ENCODE results near the gene XRCC3. TPM values are rescaled to one million over a fixed set of nuclear protein-coding genes. Genes with fewer than 3 reads are reported as not detected.

XRCC3 gene
- total RNA-seq, 1 experiment from 2014 or later: 61.3 TPM

DNA sequence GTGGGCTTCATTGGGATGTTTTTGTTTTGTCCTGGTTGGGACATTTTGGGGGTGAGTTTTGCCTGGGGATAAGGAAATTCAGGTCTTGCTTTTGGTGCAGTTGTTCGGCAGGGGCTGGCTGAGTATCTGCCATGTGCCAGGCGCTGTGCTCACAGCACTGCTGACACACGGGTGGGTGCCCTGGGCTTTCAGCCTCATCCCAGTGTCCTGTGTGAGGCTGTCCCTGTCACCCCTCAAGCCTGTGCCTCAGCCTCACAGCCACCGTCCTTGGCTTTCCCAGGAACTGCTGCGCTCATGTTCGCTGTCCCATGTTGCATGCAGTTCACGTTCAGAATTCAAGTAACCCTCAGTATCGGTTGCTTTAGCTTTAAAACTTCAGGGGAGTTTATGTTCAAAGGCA is 24.9 kb downstream of the XRCC3 start:
- no TSS peak for BruUV-seq (replicated peaks)
- H3K9ac ChIP-seq (ENCODE audit: low read length): no peak overlapping the region
- DNase-seq (no peak), ATAC-seq (no peak)
- H3K4me2 ChIP-seq (ENCODE audit: low read length): no peak overlapping the region
- H2AFZ ChIP-seq (ENCODE audit: low read length): no peak overlapping the region
- H3K4me1 ChIP-seq (ENCODE audit: insufficient read depth, low read length): peaks cover 23% of the 10 kb centered on the region
- no peaks in the 10 kb centered on the region for H3K9me3 ChIP-seq (ENCODE audit: low read length)
- H3K9me2 ChIP-seq (replicated peaks; ENCODE audit: low read length): no peaks in the 10 kb centered on the region
- H3K27me3 ChIP-seq (ENCODE audit: low read length): no peaks in the 10 kb centered on the region
- H3K36me3 ChIP-seq (ENCODE audit: low read depth, low read length): peaks cover 35% of the 10 kb centered on the region
- TF ChIP-seq, protein P1, sequence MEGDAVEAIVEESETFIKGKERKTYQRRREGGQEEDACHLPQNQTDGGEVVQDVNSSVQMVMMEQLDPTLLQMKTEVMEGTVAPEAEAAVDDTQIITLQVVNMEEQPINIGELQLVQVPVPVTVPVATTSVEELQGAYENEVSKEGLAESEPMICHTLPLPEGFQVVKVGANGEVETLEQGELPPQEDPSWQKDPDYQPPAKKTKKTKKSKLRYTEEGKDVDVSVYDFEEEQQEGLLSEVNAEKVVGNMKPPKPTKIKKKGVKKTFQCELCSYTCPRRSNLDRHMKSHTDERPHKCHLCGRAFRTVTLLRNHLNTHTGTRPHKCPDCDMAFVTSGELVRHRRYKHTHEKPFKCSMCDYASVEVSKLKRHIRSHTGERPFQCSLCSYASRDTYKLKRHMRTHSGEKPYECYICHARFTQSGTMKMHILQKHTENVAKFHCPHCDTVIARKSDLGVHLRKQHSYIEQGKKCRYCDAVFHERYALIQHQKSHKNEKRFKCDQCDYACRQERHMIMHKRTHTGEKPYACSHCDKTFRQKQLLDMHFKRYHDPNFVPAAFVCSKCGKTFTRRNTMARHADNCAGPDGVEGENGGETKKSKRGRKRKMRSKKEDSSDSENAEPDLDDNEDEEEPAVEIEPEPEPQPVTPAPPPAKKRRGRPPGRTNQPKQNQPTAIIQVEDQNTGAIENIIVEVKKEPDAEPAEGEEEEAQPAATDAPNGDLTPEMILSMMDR (conservative IDR thresholded peaks at IDR 0.05; ENCODE audit: low read depth, low read length): no peak
- TF ChIP-seq EZH2phosphoT487 (IDR thresholded peaks at IDR 0.05; ENCODE audit: borderline replicate concordance, low read length): no peak
- TF ChIP-seq EZH2 (IDR thresholded peaks at IDR 0.05; ENCODE audit: low read length, unreplicated experiment): no peak
- no peaks in the 10 kb centered on the region; the same call in 1 of the 2 replicates for H3K79me2 ChIP-seq (ENCODE audit: low read length)
- H4K20me1 ChIP-seq (ENCODE audit: low read length): 0 out of 2 replicates have a peak, but pooled peaks cover 4% of the 10 kb centered on the region
- intact Hi-C loops (cut with micrococcal nuclease): no loop called here
- no peak overlapping the region for H3K4me3 ChIP-seq (ENCODE audit: low read length)
- no peak overlapping the region for H3K27ac ChIP-seq (ENCODE audit: low read length)
- CTCF ChIA-PET: no interaction called here
- POLR2A ChIA-PET (ENCODE audit: unreplicated experiment): no interaction called here
- H3F3A ChIP-seq (ENCODE audit: low read length, unreplicated experiment): peaks cover 4% of the 10 kb centered on the region

DNA sequence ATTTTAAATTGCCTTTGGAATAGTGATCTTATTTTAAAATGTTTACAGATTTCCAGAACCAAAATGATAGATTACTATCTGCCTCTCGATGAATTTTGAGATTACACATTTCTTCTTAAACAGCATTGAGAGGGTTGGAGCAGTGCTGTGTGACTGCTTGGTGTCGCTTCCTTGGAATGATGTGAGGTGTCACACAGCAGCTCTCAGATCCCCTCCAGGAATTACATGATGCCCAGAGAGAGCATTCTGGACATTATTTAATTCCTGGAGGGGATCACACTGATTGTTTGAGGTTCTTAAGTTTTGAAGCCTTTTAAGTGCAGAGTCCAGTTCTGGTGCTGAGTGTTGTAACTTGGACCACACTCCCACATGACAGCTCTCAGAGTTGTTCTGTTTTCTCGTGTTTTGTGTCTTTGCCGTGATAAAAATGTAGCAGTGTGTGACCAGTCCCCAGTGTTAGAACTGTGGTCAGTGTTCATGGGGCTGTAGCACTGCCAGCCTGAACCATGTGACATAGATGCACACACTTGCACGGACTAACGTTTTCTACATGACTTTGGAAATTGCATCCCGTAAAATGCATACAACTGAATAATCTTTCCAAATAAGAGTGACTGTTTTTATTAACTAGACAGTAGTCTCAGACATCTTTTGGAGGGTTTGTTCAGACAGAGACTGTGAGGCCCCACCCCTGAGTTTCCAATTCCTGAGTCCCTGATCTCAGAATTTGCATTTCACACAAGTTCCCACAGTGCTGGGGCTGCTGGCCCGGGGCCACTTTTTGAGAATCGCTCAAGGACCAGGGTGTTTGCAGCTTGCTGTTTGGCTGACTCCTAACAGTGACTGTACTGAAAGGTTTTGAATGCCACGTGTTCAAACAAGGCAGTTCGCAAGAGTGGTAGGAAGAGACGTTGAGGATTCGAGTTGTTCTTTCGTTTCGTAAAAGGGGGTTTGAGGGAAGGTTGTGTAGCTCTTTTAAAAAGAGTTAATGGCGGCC is 26.0 kb downstream of the XRCC3 start:
- TF ChIP-seq EZH2 (IDR thresholded peaks at IDR 0.05; ENCODE audit: low read length, unreplicated experiment): no peak
- TF ChIP-seq, protein P1 (conservative IDR thresholded peaks at IDR 0.05; ENCODE audit: low read depth, low read length): no peak
- no peak for TF ChIP-seq EZH2phosphoT487 (IDR thresholded peaks at IDR 0.05; ENCODE audit: borderline replicate concordance, low read length)
- CTCF ChIA-PET: no interaction called here
- Histone ChIP-seq H3K4me2 (ENCODE audit: low read length) (no peak overlapping the region), H3K9me2 (replicated peaks; ENCODE audit: low read length) (no peaks in the 10 kb centered on the region), H3K27me3 (ENCODE audit: low read length) (no peaks in the 10 kb centered on the region), H4K20me1 (ENCODE audit: low read length) (0 out of 2 replicates have a peak, but pooled peaks cover 4% of the 10 kb centered on the region), H3K36me3 (ENCODE audit: low read depth, low read length) (peaks cover 39% of the 10 kb centered on the region), H2AFZ (ENCODE audit: low read length) (no peak overlapping the region), H3K9ac (ENCODE audit: low read length) (no peak overlapping the region), H3K4me3 (ENCODE audit: low read length) (no peak overlapping the region), H3K27ac (ENCODE audit: low read length) (no peak overlapping the region), H3K4me1 (ENCODE audit: insufficient read depth, low read length) (peaks cover 23% of the 10 kb centered on the region), H3K79me2 (ENCODE audit: low read length) (no peaks in the 10 kb centered on the region; the same call in 1 of the 2 replicates), H3K9me3 (ENCODE audit: low read length) (no peaks in the 10 kb centered on the region), H3F3A (ENCODE audit: low read length, unreplicated experiment) (peaks cover 4% of the 10 kb centered on the region)
- BruUV-seq (replicated peaks): no TSS peak
- POLR2A ChIA-PET (ENCODE audit: unreplicated experiment): no interaction called here
- DNase-seq: no peak
- no peak for ATAC-seq
- intact Hi-C loops (cut with micrococcal nuclease): no loop called here

DNA sequence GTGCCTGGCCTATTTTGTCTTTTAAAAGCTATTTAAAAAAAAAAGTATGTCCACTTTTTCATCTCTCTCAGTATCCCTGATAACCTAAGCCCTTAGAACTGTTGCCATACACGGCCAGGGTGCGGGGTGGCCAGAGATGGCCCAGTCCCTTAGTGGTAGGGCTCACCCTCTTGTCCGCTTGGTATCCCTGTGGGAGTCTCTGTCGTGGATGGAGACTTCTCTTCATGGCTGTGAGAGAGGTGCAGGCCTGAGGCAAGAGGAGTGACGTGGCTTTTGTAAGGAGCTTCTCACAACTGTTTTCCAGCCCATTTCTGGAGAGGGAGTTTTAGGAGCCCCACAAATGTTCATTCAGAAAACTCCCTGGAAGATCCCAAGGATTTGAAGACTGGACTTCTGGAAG is 26.8 kb downstream of the XRCC3 start:
- BruUV-seq (replicated peaks): no TSS peak
- intact Hi-C loops (cut with micrococcal nuclease): no loop called here
- Histone ChIP-seq H3K9ac (ENCODE audit: low read length) (no peak overlapping the region), H3K4me3 (ENCODE audit: low read length) (no peak overlapping the region), H3K27me3 (ENCODE audit: low read length) (no peaks in the 10 kb centered on the region), H3K4me2 (ENCODE audit: low read length) (no peak overlapping the region), H3F3A (ENCODE audit: low read length, unreplicated experiment) (peaks cover 4% of the 10 kb centered on the region), H3K9me3 (ENCODE audit: low read length) (no peaks in the 10 kb centered on the region), H3K36me3 (ENCODE audit: low read depth, low read length) (peaks cover 40% of the 10 kb centered on the region), H2AFZ (ENCODE audit: low read length) (no peak overlapping the region), H3K9me2 (replicated peaks; ENCODE audit: low read length) (no peaks in the 10 kb centered on the region), H3K27ac (ENCODE audit: low read length) (no peak overlapping the region), H3K79me2 (ENCODE audit: low read length) (no peaks in the 10 kb centered on the region; the same call in 1 of the 2 replicates), H3K4me1 (ENCODE audit: insufficient read depth, low read length) (peaks cover 16% of the 10 kb centered on the region), H4K20me1 (ENCODE audit: low read length) (0 out of 2 replicates have a peak, but pooled peaks cover 4% of the 10 kb centered on the region)
- no peak for DNase-seq
- TF ChIP-seq, protein P1 (conservative IDR thresholded peaks at IDR 0.05; ENCODE audit: low read depth, low read length): no peak
- TF ChIP-seq EZH2phosphoT487 (IDR thresholded peaks at IDR 0.05; ENCODE audit: borderline replicate concordance, low read length) (no peak), EZH2 (IDR thresholded peaks at IDR 0.05; ENCODE audit: low read length, unreplicated experiment) (no peak)
- ATAC-seq: no peak
- POLR2A ChIA-PET (ENCODE audit: unreplicated experiment): no interaction called here
- CTCF ChIA-PET: no interaction called here
